Left lung (tissue), 10 donors: Measurements from ENCODE around the gene KIAA1217. TPM values are rescaled to one million over a fixed set of nuclear protein-coding genes. Genes with fewer than 3 reads are reported as not detected.
"Not testable (repeated sequence)": the region's sequence is repeated elsewhere in the genome, so short reads cannot be mapped to it uniquely, and the experiment has no call there.

Source experiments
- ATAC-seq: fragments of 200-7000 bp; cut with Tn5 transposase; one replicate; pipeline ENCODE4 v1.9.1; 2020; ENCODE audit warnings: moderate library complexity
- DNase-seq, 4 donors: peaks; one replicate each; pipeline ENCODE4 v3.0.0-alpha.2; 2013 to 2020
- H3K27ac ChIP-seq, 2 donors: fragments of 200-600 bp; sonication (generic) in 1 of 2; one replicate each; pipeline versions ENCODE4 v1.5.0 to v1.8.0; 2020 to 2021
- H3K27me3 ChIP-seq, 2 donors: fragments of 200-600 bp; sonication (generic) in 1 of 2; one replicate each; pipeline versions ENCODE4 v1.5.0 to v1.8.0; 2020 to 2021
- H3K36me3 ChIP-seq, 2 donors: fragments of 200-600 bp; sonication (generic) in 1 of 2; one replicate each; pipeline versions ENCODE4 v1.5.0 to v1.8.0; 2020 to 2021
- H3K4me1 ChIP-seq, 2 donors: fragments of 200-600 bp; one replicate each; pipeline ENCODE4 v1.8.0; 2021
- H3K4me3 ChIP-seq, 2 donors: fragments of 200-600 bp; sonication (generic) in 1 of 2; one replicate each; pipeline versions ENCODE4 v1.5.0 to v1.8.0; 2020 to 2021; ENCODE audit warnings: mild to moderate bottlenecking in 1 of 2
- H3K9me3 ChIP-seq, 2 donors: fragments of 200-600 bp; sonication (generic) in 1 of 2; one replicate each; pipeline versions ENCODE4 v1.5.0 to v1.8.0; 2020 to 2021
- intact Hi-C, 2 donors: fragments of 100-400 bp; cut with DNase I; formaldehyde crosslinking; loops; one replicate each; pipeline versions ENCODE4 v1.11.2 to v1.14.2; 2022
- polyA plus RNA-seq, 6 donors: library from polyadenylated mRNA; unstranded; fragments of 120-200 nt; gene quantifications; one replicate each; pipeline ENCODE4 v1.2.1, GENCODE V29; 2013; ENCODE audit not compliant: insufficient read length in 6 of 6
- total RNA-seq, 2 donors: library from RNA; stranded (reverse); fragmentation: NEBNext Ultra II Directional; extraction: Animal tissue kit (Norgen Biotek cat#: 25700); gene quantifications; one replicate each; pipeline ENCODE4 v1.2.1, GENCODE V29; 2021
- TF ChIP-seq, protein P1 (sequence below), 2 donors: fragments of 200-600 bp; sonication (generic) in 1 of 2; IDR thresholded peaks; one replicate each; pipeline versions ENCODE4 v1.5.0 to v1.8.0; 2021; ENCODE audit warnings: antibody characterized with exemption in 2 of 2
- donor health status: DM: no; HTN: yes; CAD: no.
- donor health status: DM: no; HTN: no; CAD: no.

The KIAA1217 gene
- total and polyA plus RNA-seq, 8 donors: 28.3 to 69.1 (median 60.4) TPM

DNA sequence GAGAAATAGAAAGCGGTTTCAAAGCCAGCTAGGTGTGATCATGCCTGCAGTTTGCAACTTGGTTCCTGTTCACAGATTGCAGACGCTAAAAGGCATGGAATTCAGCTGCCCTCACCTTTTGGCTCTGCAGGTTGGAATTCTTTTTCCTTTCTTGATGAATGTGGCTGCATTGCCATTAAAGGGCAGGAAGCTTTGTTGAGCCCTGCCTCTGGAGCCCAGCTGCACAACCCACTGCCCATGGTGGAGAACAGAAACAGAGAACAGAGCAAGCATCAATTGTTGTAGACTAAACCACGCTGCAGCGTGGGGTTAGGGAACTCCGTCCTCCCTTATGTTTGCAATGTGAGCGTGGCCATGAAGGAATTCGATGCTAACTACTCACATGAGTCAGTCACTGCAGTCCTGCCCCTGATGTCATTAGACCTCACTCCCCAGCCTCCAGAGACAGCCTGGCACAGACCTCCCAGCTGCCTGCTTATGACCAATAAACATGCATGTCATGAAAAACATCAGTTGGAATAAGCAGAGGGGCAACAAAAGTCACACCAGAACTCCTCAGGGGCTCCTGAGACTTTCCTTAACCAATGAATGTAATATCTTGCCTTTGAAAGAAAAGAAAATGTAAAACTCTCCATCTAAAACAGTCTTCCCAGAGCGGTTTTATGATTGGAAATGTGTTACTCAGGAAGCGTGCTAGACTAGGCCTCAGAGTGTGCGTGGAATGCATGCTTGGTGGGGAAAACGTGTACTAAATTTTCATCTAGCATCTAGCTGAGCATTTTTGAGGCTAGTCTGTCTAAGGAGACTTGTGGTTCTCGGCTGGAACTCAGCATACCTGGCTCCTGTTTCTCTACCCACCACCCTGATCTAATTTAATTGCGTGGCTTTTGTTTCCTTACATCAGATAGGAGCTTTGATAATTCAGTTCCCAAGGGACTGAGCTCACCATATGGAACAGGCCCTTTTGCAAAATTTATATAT lies 232.2 kb downstream of the KIAA1217 start:
- H3K4me3 ChIP-seq: no peak overlapping the region
- no peaks in the 10 kb centered on the region for H3K36me3 ChIP-seq
- H3K9me3 ChIP-seq: no peaks in the 10 kb centered on the region
- H3K27ac ChIP-seq: no peak overlapping the region
- TF ChIP-seq, protein P1, sequence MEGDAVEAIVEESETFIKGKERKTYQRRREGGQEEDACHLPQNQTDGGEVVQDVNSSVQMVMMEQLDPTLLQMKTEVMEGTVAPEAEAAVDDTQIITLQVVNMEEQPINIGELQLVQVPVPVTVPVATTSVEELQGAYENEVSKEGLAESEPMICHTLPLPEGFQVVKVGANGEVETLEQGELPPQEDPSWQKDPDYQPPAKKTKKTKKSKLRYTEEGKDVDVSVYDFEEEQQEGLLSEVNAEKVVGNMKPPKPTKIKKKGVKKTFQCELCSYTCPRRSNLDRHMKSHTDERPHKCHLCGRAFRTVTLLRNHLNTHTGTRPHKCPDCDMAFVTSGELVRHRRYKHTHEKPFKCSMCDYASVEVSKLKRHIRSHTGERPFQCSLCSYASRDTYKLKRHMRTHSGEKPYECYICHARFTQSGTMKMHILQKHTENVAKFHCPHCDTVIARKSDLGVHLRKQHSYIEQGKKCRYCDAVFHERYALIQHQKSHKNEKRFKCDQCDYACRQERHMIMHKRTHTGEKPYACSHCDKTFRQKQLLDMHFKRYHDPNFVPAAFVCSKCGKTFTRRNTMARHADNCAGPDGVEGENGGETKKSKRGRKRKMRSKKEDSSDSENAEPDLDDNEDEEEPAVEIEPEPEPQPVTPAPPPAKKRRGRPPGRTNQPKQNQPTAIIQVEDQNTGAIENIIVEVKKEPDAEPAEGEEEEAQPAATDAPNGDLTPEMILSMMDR (IDR thresholded peaks at IDR 0.05): no peak
- DNase-seq (no peak), ATAC-seq (no peak)
- intact Hi-C loops: no loop called here
- H3K4me1 ChIP-seq: no peaks in the 10 kb centered on the region
- H3K27me3 ChIP-seq: no peaks in the 10 kb centered on the region

DNA sequence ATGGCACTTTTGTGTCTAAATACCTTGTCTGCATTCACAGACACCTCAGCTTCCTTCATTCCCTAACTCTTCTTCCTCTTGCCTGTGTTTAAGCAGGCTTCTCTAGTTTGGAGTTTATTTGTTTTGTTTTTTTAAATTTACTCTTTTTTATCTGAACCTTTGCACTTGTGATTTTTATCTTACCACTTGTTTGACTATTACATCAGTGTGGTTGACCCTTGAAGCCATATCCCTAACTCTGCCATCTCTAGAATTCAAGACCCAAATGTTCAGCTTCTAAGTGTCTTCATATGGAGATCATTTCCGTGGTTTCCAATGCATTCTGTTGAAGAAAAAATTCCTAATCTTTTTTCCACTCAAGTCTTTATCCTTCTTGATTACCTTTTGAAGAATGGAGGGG lies 233.3 kb downstream of the KIAA1217 start:
- no peak overlapping the region for H3K27ac ChIP-seq
- ATAC-seq (no peak), DNase-seq (no peak)
- no peaks in the 10 kb centered on the region for H3K9me3 ChIP-seq
- H3K4me3 ChIP-seq: no peak overlapping the region
- H3K27me3 ChIP-seq: no peaks in the 10 kb centered on the region
- intact Hi-C loops: no loop called here
- H3K4me1 ChIP-seq: no peaks in the 10 kb centered on the region
- H3K36me3 ChIP-seq: no peaks in the 10 kb centered on the region
- TF ChIP-seq, protein P1 (IDR thresholded peaks at IDR 0.05): no peak

- H3K4me3 ChIP-seq, H3K36me3 ChIP-seq, ATAC-seq, H3K27me3 ChIP-seq, DNase-seq, H3K9me3 ChIP-seq, H3K27ac ChIP-seq, intact Hi-C loops, H3K4me1 ChIP-seq: not testable (repeated sequence)
Measured at GRCh38 chr10:24442641-24443174, 233.8 kb downstream of the KIAA1217 start.

GRCh38 chr10:24444337-24444736 lies 235.4 kb downstream of the KIAA1217 start:
- no peak for ATAC-seq
- H3K9me3 ChIP-seq: no peaks in the 10 kb centered on the region
- no peak for DNase-seq
- H3K27ac ChIP-seq: no peak overlapping the region
- H3K4me1 ChIP-seq: peaks cover 0 to 8% of the 10 kb centered on the region in 2 donors
- no peaks in the 10 kb centered on the region for H3K36me3 ChIP-seq
- TF ChIP-seq, protein P1 (IDR thresholded peaks at IDR 0.05): no peak
- intact Hi-C loops: no loop called here
- H3K27me3 ChIP-seq: no peaks in the 10 kb centered on the region
- H3K4me3 ChIP-seq: no peak overlapping the region

DNA sequence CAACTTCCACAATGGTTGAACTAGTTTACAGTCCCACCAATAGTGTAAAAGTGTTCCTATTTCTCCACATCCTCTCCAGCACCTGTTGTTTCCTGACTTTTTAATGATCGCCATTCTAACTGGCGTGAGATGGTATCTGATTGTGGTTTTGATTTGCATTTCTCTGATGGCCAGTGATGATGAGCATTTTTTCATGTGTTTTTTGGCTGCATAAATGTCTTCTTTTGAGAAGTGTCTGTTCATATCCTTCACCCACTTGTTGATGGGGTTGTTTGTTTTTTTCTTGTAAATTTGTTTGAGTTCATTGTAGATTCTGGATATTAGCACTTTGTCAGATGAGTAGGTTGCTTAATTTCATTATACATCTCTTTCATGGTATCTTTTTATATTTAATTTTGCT lies 237.0 kb downstream of the KIAA1217 start:
- H3K4me1 ChIP-seq, H3K27ac ChIP-seq, H3K4me3 ChIP-seq, DNase-seq, H3K9me3 ChIP-seq, H3K36me3 ChIP-seq, ATAC-seq, intact Hi-C loops, H3K27me3 ChIP-seq: not testable (repeated sequence)

DNA sequence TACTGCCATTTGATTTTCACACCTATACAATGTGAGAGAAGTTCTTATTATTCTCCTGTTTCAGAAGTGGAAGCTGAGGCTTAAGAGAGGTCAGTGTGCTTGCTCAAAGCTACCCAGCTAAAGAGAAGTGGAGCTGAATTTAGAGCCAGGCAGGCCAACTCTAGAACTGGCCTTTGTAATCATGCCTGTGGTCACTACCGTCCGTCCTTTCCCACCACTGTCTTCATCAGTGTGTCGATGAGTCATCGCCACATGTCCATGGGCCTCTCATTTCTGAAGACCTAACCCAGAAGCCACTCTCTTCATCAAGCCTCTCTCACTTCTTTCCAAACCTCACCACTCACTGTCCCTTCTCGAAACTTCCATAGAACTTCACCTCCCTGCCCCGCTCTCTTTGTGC lies 237.8 kb downstream of the KIAA1217 start:
- TF ChIP-seq, protein P1 (IDR thresholded peaks at IDR 0.05): no peak
- Histone ChIP-seq H3K4me1 (peaks cover 0 to 8% of the 10 kb centered on the region in 2 donors), H3K36me3 (no peaks in the 10 kb centered on the region), H3K9me3 (no peaks in the 10 kb centered on the region), H3K4me3 (no peak overlapping the region), H3K27ac (no peak overlapping the region), H3K27me3 (no peaks in the 10 kb centered on the region)
- ATAC-seq (no peak), DNase-seq (no peak)
- intact Hi-C loops: no loop called here
